DMS79 treated with DMSO at 0.1 percent for 48 hours (cell line): Measurements from ENCODE around the gene TMA7B.
A peak's percentile ranks its signal among the peaks of the same experiment; 100 is the strongest.
"Not testable (repeated sequence)": the region's sequence is repeated elsewhere in the genome, so short reads cannot be mapped to it uniquely, and the experiment has no call there.

Experiments used
- DNase-seq: peaks from one replicate; lab custom pipeline; 2025; lab: John Stamatoyannopoulos, UW

Gene TMA7B

GRCh38 chr22:39984746-39985145, 24.5 kb downstream of the TMA7B start:
- DNase-seq: no peak

GRCh38 chr22:39985383-39986035, 25.3 kb downstream of the TMA7B start:
- no peak for DNase-seq

GRCh38 chr22:39988386-39989114, 28.4 kb downstream of the TMA7B start:
- DNase-seq: no peak

- DNase-seq: no peak
Observed at GRCh38 chr22:39989633-39990032, 29.4 kb downstream of the TMA7B start.

- DNase-seq: no peak
Observed at GRCh38 chr22:39990686-39991085, 30.5 kb downstream of the TMA7B start.

- DNase-seq: no peak
Observed at GRCh38 chr22:39991159-39991860, 31.1 kb downstream of the TMA7B start.

GRCh38 chr22:39992088-39992826, 32.1 kb downstream of the TMA7B start:
- no peak for DNase-seq

- not testable (repeated sequence) for DNase-seq
Observed at GRCh38 chr22:39992894-39993293, 32.7 kb downstream of the TMA7B start.

- DNase-seq: no peak
Observed at GRCh38 chr22:39994041-39994565, 33.9 kb downstream of the TMA7B start.

- no peak for DNase-seq
Observed at GRCh38 chr22:39994566-39995392, 34.6 kb downstream of the TMA7B start, which contains the start of gene FAM83F. FAM83F (plus strand) TSS chr22:39994954; CDS start chr22:39995043, 89 bp downstream.

GRCh38 chr22:39995393-39996252, 35.4 kb downstream of the TMA7B start:
- DNase-seq: no peak

- DNase-seq: no peak
Observed at GRCh38 chr22:39996732-39997131, 36.5 kb downstream of the TMA7B start.

- DNase-seq: no peak
Observed at GRCh38 chr22:39997421-39997820, 37.2 kb downstream of the TMA7B start.

GRCh38 chr22:39997939-39998726, 37.9 kb downstream of the TMA7B start:
- peak; percentile 66 for DNase-seq

GRCh38 chr22:39999144-39999757, 39.1 kb downstream of the TMA7B start:
- DNase-seq: no peak

GRCh38 chr22:40000171-40000570, 40.0 kb downstream of the TMA7B start:
- DNase-seq: no peak

GRCh38 chr22:40001106-40001505, 40.9 kb downstream of the TMA7B start:
- no peak for DNase-seq

- no peak for DNase-seq
Observed at GRCh38 chr22:40001800-40002577, 41.8 kb downstream of the TMA7B start.
